ENCODE results near the gene AASS.

AASS gene

DNA sequence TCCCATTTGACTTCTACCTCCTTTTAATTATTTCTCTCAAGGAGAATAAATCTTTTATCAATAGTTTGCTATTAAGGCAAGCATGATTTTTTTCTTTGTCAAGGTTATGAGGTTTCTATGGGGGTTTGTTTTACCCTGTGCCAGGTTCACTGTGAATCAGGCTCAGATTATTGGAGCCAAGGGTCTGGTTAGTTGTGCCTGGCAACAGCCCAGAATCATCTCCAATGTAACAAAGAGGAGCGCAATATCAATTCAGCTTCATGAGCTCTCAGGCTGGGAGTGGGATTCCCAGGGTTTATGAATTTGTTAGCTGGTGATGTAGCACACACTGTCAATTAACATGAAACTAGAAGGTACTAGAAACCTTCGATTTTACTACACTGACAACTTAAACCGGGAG is 73.2 kb downstream of the AASS start:
- no peaks in the 10 kb centered on the region for H3K27me3 ChIP-seq (ENCODE audit: low read depth, low read length)
- H3K4me1 ChIP-seq (ENCODE audit: control insufficient read depth in 1 of 2, insufficient read depth in 2 of 2, low read length in 2 of 2): no peaks in the 10 kb centered on the region
- peaks cover 0 to 20% of the 10 kb centered on the region in 2 donors for H3K36me3 ChIP-seq (ENCODE audit: control insufficient read depth in 1 of 2, insufficient read depth in 2 of 2, low read length in 2 of 2)
- no peak overlapping the region for H3K4me3 ChIP-seq (ENCODE audit: low read depth in 1 of 2, low read length in 2 of 2)
- H3K27ac ChIP-seq (ENCODE audit: low read length): no peak overlapping the region
- H3K9me3 ChIP-seq (ENCODE audit: control insufficient read depth in 1 of 2, low read length in 2 of 2): no peaks in the 10 kb centered on the region

DNA sequence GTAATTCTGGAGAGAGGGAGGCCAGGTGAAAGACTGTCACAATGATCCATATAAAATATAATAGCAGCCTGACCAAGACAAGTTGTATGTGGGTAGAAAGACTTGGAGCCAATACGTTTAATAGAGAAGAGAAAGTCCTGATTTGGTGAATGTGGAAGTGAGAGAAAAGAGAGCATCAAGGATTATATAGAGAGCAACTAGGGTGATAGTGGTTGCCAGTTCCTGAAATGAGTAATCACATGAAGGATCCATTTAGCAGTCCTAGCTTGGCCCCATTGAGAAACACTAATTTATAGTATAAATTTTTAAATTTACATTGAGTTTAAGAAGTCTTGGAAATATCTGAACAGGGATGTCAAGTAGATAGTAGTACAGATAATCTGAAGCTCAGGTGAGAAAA is 74.0 kb downstream of the AASS start:
- H3K9me3 ChIP-seq (ENCODE audit: control insufficient read depth in 1 of 2, low read length in 2 of 2): no peaks in the 10 kb centered on the region
- no peak overlapping the region for H3K27ac ChIP-seq (ENCODE audit: low read length)
- no peaks in the 10 kb centered on the region for H3K27me3 ChIP-seq (ENCODE audit: low read depth, low read length)
- no peaks in the 10 kb centered on the region for H3K4me1 ChIP-seq (ENCODE audit: control insufficient read depth in 1 of 2, insufficient read depth in 2 of 2, low read length in 2 of 2)
- no peak overlapping the region for H3K4me3 ChIP-seq (ENCODE audit: low read depth in 1 of 2, low read length in 2 of 2)
- H3K36me3 ChIP-seq (ENCODE audit: control insufficient read depth in 1 of 2, insufficient read depth in 2 of 2, low read length in 2 of 2): peaks cover 0 to 16% of the 10 kb centered on the region in 2 donors

DNA sequence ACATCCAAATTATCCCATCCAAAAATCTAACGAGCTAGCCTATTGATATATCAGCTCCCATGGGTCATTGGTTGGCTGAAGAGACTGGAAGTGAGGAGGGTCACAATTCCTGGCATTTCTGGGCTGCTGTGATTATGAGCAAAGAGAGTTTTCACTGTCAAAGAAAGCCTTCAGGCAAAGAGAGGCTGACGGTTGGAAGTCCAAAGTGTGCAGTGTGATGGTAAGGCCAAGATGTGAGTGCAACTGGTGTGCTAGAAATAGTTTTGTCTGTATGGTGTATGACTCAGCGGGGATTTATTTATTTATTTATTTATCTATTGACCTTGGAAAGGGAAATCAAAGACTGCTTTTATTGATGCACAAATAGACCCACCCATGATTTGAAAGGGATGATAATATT is 75.0 kb downstream of the AASS start:
- no peaks in the 10 kb centered on the region for H3K9me3 ChIP-seq (ENCODE audit: control insufficient read depth in 1 of 2, low read length in 2 of 2)
- H3K4me3 ChIP-seq (ENCODE audit: low read depth in 1 of 2, low read length in 2 of 2): no peak overlapping the region
- no peaks in the 10 kb centered on the region for H3K4me1 ChIP-seq (ENCODE audit: control insufficient read depth in 1 of 2, insufficient read depth in 2 of 2, low read length in 2 of 2)
- H3K27me3 ChIP-seq (ENCODE audit: low read depth, low read length): no peaks in the 10 kb centered on the region
- H3K27ac ChIP-seq (ENCODE audit: low read length): no peak overlapping the region
- H3K36me3 ChIP-seq (ENCODE audit: control insufficient read depth in 1 of 2, insufficient read depth in 2 of 2, low read length in 2 of 2): peaks cover 0 to 7% of the 10 kb centered on the region in 2 donors

DNA sequence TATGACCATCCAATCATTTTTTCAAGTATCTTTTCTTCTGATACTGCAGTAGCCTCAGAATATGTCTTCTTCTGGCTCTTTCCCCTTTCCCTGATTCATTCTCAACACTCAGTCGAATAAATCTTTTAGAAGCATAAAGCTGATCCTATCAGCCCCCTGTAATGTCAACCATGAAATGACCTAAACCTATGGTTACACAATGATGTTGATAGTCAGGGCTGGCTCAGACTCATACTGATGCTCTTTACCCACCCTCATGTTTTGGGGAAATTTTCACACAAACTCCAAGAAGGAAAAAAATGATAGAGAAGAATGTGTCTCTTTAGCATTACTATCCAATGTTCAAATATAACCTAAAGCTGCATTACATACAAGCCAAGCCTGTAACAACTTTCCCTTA is 76.0 kb downstream of the AASS start:
- no peak overlapping the region for H3K4me3 ChIP-seq (ENCODE audit: low read depth in 1 of 2, low read length in 2 of 2)
- H3K27ac ChIP-seq (ENCODE audit: low read length): no peak overlapping the region
- H3K4me1 ChIP-seq (ENCODE audit: control insufficient read depth in 1 of 2, insufficient read depth in 2 of 2, low read length in 2 of 2): no peaks in the 10 kb centered on the region
- no peaks in the 10 kb centered on the region for H3K9me3 ChIP-seq (ENCODE audit: control insufficient read depth in 1 of 2, low read length in 2 of 2)
- no peaks in the 10 kb centered on the region for H3K36me3 ChIP-seq (ENCODE audit: control insufficient read depth in 1 of 2, insufficient read depth in 2 of 2, low read length in 2 of 2)
- H3K27me3 ChIP-seq (ENCODE audit: low read depth, low read length): no peaks in the 10 kb centered on the region

DNA sequence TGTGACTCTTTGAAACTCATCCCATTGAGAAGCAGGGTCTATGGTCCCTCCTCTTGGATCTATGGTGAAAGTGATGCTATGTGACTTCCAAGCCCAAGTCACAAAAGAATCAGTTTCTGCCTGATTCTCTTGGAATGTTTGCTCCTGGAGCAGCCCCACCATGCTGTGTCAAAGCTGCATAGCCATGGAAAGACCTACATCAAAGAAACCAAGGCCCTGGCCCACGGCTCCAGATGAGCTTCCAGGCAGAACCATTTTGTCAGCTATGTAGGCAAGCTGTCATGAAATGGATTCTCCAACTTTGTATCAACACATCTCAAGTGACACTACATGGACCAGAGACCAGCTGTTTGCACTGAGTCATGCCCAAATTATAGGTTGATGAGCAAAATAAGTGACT is 77.0 kb downstream of the AASS start:
- Histone ChIP-seq H3K4me1 (ENCODE audit: control insufficient read depth in 1 of 2, insufficient read depth in 2 of 2, low read length in 2 of 2) (no peaks in the 10 kb centered on the region), H3K27ac (ENCODE audit: low read length) (no peak overlapping the region), H3K9me3 (ENCODE audit: control insufficient read depth in 1 of 2, low read length in 2 of 2) (no peaks in the 10 kb centered on the region), H3K27me3 (ENCODE audit: low read depth, low read length) (no peaks in the 10 kb centered on the region), H3K36me3 (ENCODE audit: control insufficient read depth in 1 of 2, insufficient read depth in 2 of 2, low read length in 2 of 2) (no peaks in the 10 kb centered on the region), H3K4me3 (ENCODE audit: low read depth in 1 of 2, low read length in 2 of 2) (no peak overlapping the region)

DNA sequence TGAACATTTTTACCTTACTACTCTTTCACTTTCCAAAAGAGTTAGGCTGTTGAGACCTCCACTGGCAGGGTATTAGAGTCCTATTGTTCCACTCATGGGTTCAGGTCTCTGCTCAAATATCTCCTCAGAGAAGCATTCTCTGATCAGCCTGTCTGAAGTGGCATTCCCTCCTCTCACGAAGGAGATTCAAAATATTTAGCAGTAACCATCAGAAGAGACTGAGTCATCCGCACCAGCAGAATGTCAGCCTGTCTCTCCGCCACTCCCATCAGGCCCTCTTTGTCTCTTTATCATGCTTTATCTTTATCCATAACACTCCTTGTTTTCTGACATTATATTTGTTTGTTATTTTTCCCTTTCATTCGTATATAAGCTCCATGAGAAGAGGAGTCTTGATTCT is 79.1 kb downstream of the AASS start:
- Histone ChIP-seq H3K27ac (ENCODE audit: low read length) (no peak overlapping the region), H3K27me3 (ENCODE audit: low read depth, low read length) (no peaks in the 10 kb centered on the region), H3K4me3 (ENCODE audit: low read depth in 1 of 2, low read length in 2 of 2) (no peak overlapping the region), H3K9me3 (ENCODE audit: control insufficient read depth in 1 of 2, low read length in 2 of 2) (no peaks in the 10 kb centered on the region), H3K4me1 (ENCODE audit: control insufficient read depth in 1 of 2, insufficient read depth in 2 of 2, low read length in 2 of 2) (no peaks in the 10 kb centered on the region), H3K36me3 (ENCODE audit: control insufficient read depth in 1 of 2, insufficient read depth in 2 of 2, low read length in 2 of 2) (no peaks in the 10 kb centered on the region)

DNA sequence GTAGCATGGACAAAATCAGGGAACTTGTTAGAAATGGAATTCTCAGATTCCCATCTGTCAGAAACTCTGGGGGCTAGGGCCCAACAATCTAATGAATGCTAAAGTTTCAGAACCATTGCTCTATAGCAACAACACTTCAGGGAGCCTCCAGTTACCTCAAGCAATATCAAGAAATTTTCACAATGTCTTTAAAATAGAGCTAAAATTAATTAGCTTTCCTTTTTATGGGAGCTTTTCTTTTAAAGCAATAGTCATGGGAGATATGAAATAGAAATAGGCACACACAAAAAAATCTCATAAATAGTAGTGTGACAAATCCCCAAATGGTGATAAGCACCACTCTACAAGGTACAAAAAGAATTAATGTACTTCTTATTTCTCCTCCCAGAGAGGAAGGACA is 80.9 kb downstream of the AASS start:
- no peak overlapping the region for H3K4me3 ChIP-seq (ENCODE audit: low read depth in 1 of 2, low read length in 2 of 2)

DNA sequence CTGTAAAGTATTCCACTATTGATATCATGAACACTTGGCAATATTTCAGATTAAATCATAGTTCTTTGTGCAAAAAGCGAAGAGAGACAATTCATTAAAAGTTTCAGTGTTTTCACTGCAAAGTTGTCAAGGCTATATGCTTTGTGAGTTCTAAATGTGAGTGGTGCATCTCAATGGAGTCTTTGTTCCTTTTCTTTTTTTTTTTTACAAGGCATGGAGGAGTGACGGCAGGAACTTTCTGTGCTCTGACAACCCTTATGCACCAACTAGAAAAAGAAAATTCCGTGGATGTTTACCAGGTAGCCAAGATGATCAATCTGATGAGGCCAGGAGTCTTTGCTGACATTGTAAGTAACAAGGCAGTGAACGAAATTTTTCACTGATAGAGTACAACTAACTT is 84.5 kb downstream of the AASS start:
- H3K27ac ChIP-seq (ENCODE audit: low read length): no peak overlapping the region
- no peaks in the 10 kb centered on the region for H3K27me3 ChIP-seq (ENCODE audit: low read depth, low read length)
- no peaks in the 10 kb centered on the region for H3K4me1 ChIP-seq (ENCODE audit: control insufficient read depth in 1 of 2, insufficient read depth in 2 of 2, low read length in 2 of 2)
- no peaks in the 10 kb centered on the region for H3K9me3 ChIP-seq (ENCODE audit: control insufficient read depth in 1 of 2, low read length in 2 of 2)
- no peaks in the 10 kb centered on the region for H3K36me3 ChIP-seq (ENCODE audit: control insufficient read depth in 1 of 2, insufficient read depth in 2 of 2, low read length in 2 of 2)
- no peak overlapping the region for H3K4me3 ChIP-seq (ENCODE audit: low read depth in 1 of 2, low read length in 2 of 2)

More for the DNA sequence above, 80.9 kb downstream of the AASS start:
- H3K27ac ChIP-seq (ENCODE audit: low read length): no peak overlapping the region
- no peaks in the 10 kb centered on the region for H3K9me3 ChIP-seq (ENCODE audit: control insufficient read depth in 1 of 2, low read length in 2 of 2)
- H3K27me3 ChIP-seq (ENCODE audit: low read depth, low read length): no peaks in the 10 kb centered on the region
- no peaks in the 10 kb centered on the region for H3K4me1 ChIP-seq (ENCODE audit: control insufficient read depth in 1 of 2, insufficient read depth in 2 of 2, low read length in 2 of 2)
- no peaks in the 10 kb centered on the region for H3K36me3 ChIP-seq (ENCODE audit: control insufficient read depth in 1 of 2, insufficient read depth in 2 of 2, low read length in 2 of 2)

DNA sequence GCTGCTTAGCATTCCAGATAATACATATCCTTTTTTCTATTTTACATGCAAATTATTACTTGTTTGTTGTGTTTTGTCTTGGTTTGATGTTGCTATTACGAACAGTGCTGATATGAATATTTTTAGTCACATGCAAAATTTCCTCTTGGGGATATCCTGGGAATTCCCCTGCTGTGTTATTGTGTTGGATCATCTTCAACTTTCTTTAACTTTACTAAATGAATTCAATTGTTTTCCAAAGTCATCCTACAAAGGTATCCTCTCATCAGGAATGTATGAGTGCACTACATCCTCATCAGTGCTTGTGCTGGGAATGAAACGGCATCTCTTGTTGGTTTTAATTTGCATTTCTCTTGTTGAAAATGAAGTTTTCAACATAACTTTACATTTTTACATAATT is 87.1 kb downstream of the AASS start:
- Histone ChIP-seq H3K4me3 (ENCODE audit: low read depth in 1 of 2, low read length in 2 of 2) (no peak overlapping the region), H3K4me1 (ENCODE audit: control insufficient read depth in 1 of 2, insufficient read depth in 2 of 2, low read length in 2 of 2) (no peaks in the 10 kb centered on the region), H3K27ac (ENCODE audit: low read length) (no peak overlapping the region), H3K9me3 (ENCODE audit: control insufficient read depth in 1 of 2, low read length in 2 of 2) (no peaks in the 10 kb centered on the region), H3K27me3 (ENCODE audit: low read depth, low read length) (no peaks in the 10 kb centered on the region), H3K36me3 (ENCODE audit: control insufficient read depth in 1 of 2, insufficient read depth in 2 of 2, low read length in 2 of 2) (no peaks in the 10 kb centered on the region)

DNA sequence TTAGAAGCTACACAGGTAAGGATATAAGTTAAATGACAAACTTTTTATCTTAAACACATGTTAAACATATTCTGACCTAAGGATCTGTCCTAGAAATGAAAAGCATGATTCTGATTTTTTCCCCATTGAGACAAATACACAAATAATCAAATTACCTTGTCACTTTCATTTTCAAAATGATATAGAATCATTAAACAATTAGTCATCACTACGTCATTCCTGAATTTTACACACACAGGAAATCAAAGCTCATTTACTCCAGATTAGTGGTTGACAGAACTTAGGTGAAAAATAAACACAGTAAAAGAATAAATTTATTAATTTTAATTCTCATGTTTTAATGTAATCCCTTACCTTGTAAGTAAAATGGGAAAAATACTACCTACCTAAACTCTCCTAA is 89.0 kb downstream of the AASS start:
- Histone ChIP-seq H3K36me3 (ENCODE audit: control insufficient read depth in 1 of 2, insufficient read depth in 2 of 2, low read length in 2 of 2) (no peaks in the 10 kb centered on the region), H3K27me3 (ENCODE audit: low read depth, low read length) (no peaks in the 10 kb centered on the region), H3K9me3 (ENCODE audit: control insufficient read depth in 1 of 2, low read length in 2 of 2) (no peaks in the 10 kb centered on the region)

DNA sequence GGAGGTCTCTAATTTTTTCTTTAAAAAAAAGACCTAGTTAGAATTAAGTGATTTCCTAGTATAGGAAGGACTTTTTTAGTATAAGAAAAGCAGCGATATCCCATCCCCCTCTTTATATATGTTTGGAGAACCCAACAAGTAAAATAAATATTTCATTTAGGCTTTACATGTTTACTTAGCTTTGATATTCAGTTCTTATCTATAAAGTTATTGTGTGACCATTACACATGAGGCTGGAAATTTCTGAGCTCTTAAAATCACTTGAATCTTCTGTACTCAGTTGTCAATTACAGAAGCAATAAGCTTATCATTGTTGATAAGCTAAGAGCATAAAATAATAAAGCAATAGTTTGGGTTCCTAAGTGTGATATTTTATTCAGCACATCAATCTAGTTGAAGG is 89.7 kb downstream of the AASS start:
- Histone ChIP-seq H3K27ac (ENCODE audit: low read length) (no peak overlapping the region), H3K27me3 (ENCODE audit: low read depth, low read length) (no peaks in the 10 kb centered on the region), H3K36me3 (ENCODE audit: control insufficient read depth in 1 of 2, insufficient read depth in 2 of 2, low read length in 2 of 2) (no peaks in the 10 kb centered on the region), H3K4me1 (ENCODE audit: control insufficient read depth in 1 of 2, insufficient read depth in 2 of 2, low read length in 2 of 2) (no peaks in the 10 kb centered on the region), H3K4me3 (ENCODE audit: low read depth in 1 of 2, low read length in 2 of 2) (no peak overlapping the region), H3K9me3 (ENCODE audit: control insufficient read depth in 1 of 2, low read length in 2 of 2) (no peaks in the 10 kb centered on the region)

More for the DNA sequence above, 89.0 kb downstream of the AASS start:
- Histone ChIP-seq H3K27ac (ENCODE audit: low read length) (no peak overlapping the region), H3K4me3 (ENCODE audit: low read depth in 1 of 2, low read length in 2 of 2) (no peak overlapping the region), H3K4me1 (ENCODE audit: control insufficient read depth in 1 of 2, insufficient read depth in 2 of 2, low read length in 2 of 2) (no peaks in the 10 kb centered on the region)

DNA sequence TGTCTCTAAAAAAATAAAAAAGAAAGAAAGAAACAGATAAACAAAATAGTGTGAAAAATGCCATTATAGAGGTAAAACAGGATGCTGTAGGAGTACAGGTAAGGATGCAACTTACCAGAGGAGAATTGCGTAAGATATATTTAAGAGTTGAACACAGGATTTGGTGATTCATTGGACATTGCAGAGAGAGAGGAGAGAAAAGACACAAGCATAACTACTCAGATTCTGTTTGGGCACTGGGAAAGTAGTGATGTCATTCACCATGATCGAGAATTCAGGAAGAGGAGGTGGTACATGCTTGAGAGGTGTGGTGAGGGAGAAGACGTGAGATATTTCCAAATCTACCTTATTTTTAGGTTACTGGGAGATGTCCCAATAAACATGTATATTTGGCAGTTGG is 97.6 kb downstream of the AASS start:
- Histone ChIP-seq H3K27me3 (ENCODE audit: low read depth, low read length) (no peaks in the 10 kb centered on the region), H3K4me1 (ENCODE audit: control insufficient read depth in 1 of 2, insufficient read depth in 2 of 2, low read length in 2 of 2) (no peaks in the 10 kb centered on the region), H3K27ac (ENCODE audit: low read length) (no peak overlapping the region), H3K36me3 (ENCODE audit: control insufficient read depth in 1 of 2, insufficient read depth in 2 of 2, low read length in 2 of 2) (no peaks in the 10 kb centered on the region), H3K9me3 (ENCODE audit: control insufficient read depth in 1 of 2, low read length in 2 of 2) (no peaks in the 10 kb centered on the region), H3K4me3 (ENCODE audit: low read depth in 1 of 2, low read length in 2 of 2) (no peak overlapping the region)

Data from muscle layer of duodenum (tissue), 2 donors.